Measurements from ENCODE around the gene NR3C1.

DNA sequence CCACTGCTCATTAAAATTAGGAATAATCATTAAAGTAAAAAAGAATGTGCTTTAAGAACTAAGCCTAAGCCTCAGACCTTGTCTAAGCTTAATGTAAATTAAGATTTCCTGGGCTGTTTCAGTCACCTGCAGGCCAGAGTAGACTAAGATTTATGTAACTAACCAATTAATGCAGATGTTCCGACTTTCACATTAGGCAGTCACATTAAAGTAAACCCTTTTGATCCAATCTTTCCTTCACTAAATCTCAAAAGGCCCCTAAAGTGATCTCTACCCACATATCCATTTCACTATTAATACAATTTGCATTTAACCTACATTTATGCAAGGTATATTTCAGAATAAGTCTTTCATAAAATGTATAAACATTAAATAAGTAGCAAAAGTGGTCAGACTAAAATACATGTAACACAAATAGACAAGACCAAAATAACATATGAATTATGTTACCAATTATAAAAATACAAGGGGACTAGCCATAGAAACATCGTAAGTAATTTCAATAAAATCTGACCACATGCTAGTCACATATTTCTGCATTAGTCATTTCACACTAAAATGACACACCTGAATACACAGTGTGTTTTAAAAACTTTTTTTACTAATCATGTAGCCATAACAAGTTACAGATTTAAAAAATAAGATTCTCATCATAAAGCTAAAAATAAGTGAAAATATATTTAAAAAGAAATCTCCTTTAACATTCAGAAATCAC, 7.7 kb downstream of the NR3C1 start:
- TF ChIP-seq, protein P1, sequence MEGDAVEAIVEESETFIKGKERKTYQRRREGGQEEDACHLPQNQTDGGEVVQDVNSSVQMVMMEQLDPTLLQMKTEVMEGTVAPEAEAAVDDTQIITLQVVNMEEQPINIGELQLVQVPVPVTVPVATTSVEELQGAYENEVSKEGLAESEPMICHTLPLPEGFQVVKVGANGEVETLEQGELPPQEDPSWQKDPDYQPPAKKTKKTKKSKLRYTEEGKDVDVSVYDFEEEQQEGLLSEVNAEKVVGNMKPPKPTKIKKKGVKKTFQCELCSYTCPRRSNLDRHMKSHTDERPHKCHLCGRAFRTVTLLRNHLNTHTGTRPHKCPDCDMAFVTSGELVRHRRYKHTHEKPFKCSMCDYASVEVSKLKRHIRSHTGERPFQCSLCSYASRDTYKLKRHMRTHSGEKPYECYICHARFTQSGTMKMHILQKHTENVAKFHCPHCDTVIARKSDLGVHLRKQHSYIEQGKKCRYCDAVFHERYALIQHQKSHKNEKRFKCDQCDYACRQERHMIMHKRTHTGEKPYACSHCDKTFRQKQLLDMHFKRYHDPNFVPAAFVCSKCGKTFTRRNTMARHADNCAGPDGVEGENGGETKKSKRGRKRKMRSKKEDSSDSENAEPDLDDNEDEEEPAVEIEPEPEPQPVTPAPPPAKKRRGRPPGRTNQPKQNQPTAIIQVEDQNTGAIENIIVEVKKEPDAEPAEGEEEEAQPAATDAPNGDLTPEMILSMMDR (IDR thresholded peaks at IDR 0.05; ENCODE audit: poor library complexity, severe bottlenecking), result no peak
- TF ChIP-seq, protein P2, sequence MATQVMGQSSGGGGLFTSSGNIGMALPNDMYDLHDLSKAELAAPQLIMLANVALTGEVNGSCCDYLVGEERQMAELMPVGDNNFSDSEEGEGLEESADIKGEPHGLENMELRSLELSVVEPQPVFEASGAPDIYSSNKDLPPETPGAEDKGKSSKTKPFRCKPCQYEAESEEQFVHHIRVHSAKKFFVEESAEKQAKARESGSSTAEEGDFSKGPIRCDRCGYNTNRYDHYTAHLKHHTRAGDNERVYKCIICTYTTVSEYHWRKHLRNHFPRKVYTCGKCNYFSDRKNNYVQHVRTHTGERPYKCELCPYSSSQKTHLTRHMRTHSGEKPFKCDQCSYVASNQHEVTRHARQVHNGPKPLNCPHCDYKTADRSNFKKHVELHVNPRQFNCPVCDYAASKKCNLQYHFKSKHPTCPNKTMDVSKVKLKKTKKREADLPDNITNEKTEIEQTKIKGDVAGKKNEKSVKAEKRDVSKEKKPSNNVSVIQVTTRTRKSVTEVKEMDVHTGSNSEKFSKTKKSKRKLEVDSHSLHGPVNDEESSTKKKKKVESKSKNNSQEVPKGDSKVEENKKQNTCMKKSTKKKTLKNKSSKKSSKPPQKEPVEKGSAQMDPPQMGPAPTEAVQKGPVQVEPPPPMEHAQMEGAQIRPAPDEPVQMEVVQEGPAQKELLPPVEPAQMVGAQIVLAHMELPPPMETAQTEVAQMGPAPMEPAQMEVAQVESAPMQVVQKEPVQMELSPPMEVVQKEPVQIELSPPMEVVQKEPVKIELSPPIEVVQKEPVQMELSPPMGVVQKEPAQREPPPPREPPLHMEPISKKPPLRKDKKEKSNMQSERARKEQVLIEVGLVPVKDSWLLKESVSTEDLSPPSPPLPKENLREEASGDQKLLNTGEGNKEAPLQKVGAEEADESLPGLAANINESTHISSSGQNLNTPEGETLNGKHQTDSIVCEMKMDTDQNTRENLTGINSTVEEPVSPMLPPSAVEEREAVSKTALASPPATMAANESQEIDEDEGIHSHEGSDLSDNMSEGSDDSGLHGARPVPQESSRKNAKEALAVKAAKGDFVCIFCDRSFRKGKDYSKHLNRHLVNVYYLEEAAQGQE (IDR thresholded peaks at IDR 0.05; ENCODE audit: borderline replicate concordance), result no peak

All from neural cell (in vitro differentiated cells).